HG03442 (cell line): ENCODE data around the gene SEC16A.

Source experiments
- ATAC-seq: cut with Tn5 transposase; IDR thresholded peaks from one replicate; pipeline ENCODE4 v1.9.1; 2021; ENCODE audit warnings: mild to moderate bottlenecking, moderate library complexity; ENCODE audit not compliant: unreplicated experiment

SEC16A gene

GRCh38 chr9:136482793-136483588 lies at the start of gene SEC16A:
SEC16A (minus strand) TSS chr9:136483040; CDS start chr9:136477615, 5,425 bp downstream.
- ATAC-seq: peak; percentile 52

GRCh38 chr9:136531904-136532798 lies 49.3 kb upstream of the SEC16A start:
- ATAC-seq: no peak

- no peak for ATAC-seq
Measured at GRCh38 chr9:136531186-136531903, 48.5 kb upstream of the SEC16A start.

- ATAC-seq: no peak
Measured at GRCh38 chr9:136530461-136531089, 47.7 kb upstream of the SEC16A start.

- ATAC-seq: no peak
Measured at GRCh38 chr9:136529516-136530460, 46.9 kb upstream of the SEC16A start.

- no peak for ATAC-seq
Measured at GRCh38 chr9:136528716-136529341, 46.0 kb upstream of the SEC16A start.

- no peak for ATAC-seq
Measured at GRCh38 chr9:136527721-136528710, 45.2 kb upstream of the SEC16A start.

- ATAC-seq: no peak
Measured at GRCh38 chr9:136527131-136527530, 44.3 kb upstream of the SEC16A start.

GRCh38 chr9:136526625-136527066 lies 43.8 kb upstream of the SEC16A start:
- no peak for ATAC-seq

- ATAC-seq: no peak
Measured at GRCh38 chr9:136525841-136526499, 43.1 kb upstream of the SEC16A start.

- no peak for ATAC-seq
Measured at GRCh38 chr9:136525207-136525606, 42.4 kb upstream of the SEC16A start.

- ATAC-seq: no peak
Measured at GRCh38 chr9:136522314-136523237, 39.7 kb upstream of the SEC16A start.

- ATAC-seq: no peak
Measured at GRCh38 chr9:136521537-136521936, 38.7 kb upstream of the SEC16A start.

- no peak for ATAC-seq
Measured at GRCh38 chr9:136520053-136520540, 37.3 kb upstream of the SEC16A start.

GRCh38 chr9:136519263-136520052 lies 36.6 kb upstream of the SEC16A start:
- ATAC-seq: no peak
